Tibial nerve (tissue), 4 donors: ENCODE results near the gene NNAT. TPM values are rescaled to one million over a fixed set of nuclear protein-coding genes. Genes with fewer than 3 reads are reported as not detected.

Experiments
- DNase-seq, 2 donors: peaks; one replicate each; pipeline ENCODE4 v3.0.0-alpha.2; 2019; ENCODE audit warnings: low spot score in 2 of 2
- H3K27ac ChIP-seq, 4 donors: fragments of 200-600 bp; sonication (generic) in 3 of 4; one replicate each; pipeline ENCODE4 v1.5.1; 2017 to 2019; ENCODE audit warnings: mild to moderate bottlenecking in 1 of 4
- H3K27me3 ChIP-seq, 2 donors: fragments of 200-600 bp; sonication (generic) in 1 of 2; one replicate each; pipeline versions ENCODE4 v1.5.1 to v1.6.0; 2017 to 2019
- H3K36me3 ChIP-seq, 3 donors: fragments of 200-600 bp; sonication (generic); one replicate each; pipeline ENCODE4 v1.5.1; 2018 to 2019
- H3K4me1 ChIP-seq, 4 donors: fragments of 200-600 bp; sonication (generic) in 3 of 4; one replicate each; pipeline ENCODE4 v1.5.1; 2017 to 2019
- H3K4me3 ChIP-seq, 4 donors: fragments of 200-600 bp; sonication (generic) in 3 of 4; one replicate each; pipeline ENCODE4 v1.5.1; 2017 to 2019; ENCODE audit warnings: mild to moderate bottlenecking in 1 of 4, moderate library complexity in 1 of 4
- H3K9me3 ChIP-seq, 4 donors: fragments of 200-600 bp; sonication (generic) in 3 of 4; one replicate each; pipeline ENCODE4 v1.5.1; 2017 to 2019
- EP300 ChIP-seq, 2 donors: sonication (generic); formaldehyde crosslinking; IDR thresholded peaks; one replicate each; pipeline ENCODE4 v1.6.1; 2017; ENCODE audit warnings: antibody characterized with exemption in 2 of 2, mild to moderate bottlenecking in 1 of 2
- POLR2A ChIP-seq, 2 donors: fragments of 450-650 bp; IDR thresholded peaks; one replicate each; pipeline ENCODE4 v1.6.1; 2017; ENCODE audit warnings: antibody characterized with exemption in 2 of 2, mild to moderate bottlenecking in 2 of 2, moderate library complexity in 2 of 2
- WGBS, 2 donors: methylation state at CpG; one replicate each; pipeline ENCODE4 v1.1.5; 2018; 5-methylcytosine and 5-hydroxymethylcytosine counted together
- total RNA-seq, 4 donors: library from RNA; depleted of rRNA; stranded (reverse); fragments of >200 nt; gene quantifications; one replicate each; pipeline ENCODE4 v1.1.0, GENCODE V29; 2016
- TF ChIP-seq, protein P1 (sequence below), 5 experiments: fragments of 200-600 bp in 3 of 5; fragments of 450-650 bp in 2 of 5; sonication (generic) in 3 of 5; IDR thresholded peaks; one replicate each; pipeline ENCODE4 v1.5.1; 2016 to 2019; ENCODE audit warnings: antibody characterized with exemption in 5 of 5, mild to moderate bottlenecking in 3 of 5, moderate library complexity in 2 of 5

The NNAT gene
- total RNA-seq, 4 donors from 2014 or later, result 2.7 to 12.3 (median 8.4) TPM

DNA sequence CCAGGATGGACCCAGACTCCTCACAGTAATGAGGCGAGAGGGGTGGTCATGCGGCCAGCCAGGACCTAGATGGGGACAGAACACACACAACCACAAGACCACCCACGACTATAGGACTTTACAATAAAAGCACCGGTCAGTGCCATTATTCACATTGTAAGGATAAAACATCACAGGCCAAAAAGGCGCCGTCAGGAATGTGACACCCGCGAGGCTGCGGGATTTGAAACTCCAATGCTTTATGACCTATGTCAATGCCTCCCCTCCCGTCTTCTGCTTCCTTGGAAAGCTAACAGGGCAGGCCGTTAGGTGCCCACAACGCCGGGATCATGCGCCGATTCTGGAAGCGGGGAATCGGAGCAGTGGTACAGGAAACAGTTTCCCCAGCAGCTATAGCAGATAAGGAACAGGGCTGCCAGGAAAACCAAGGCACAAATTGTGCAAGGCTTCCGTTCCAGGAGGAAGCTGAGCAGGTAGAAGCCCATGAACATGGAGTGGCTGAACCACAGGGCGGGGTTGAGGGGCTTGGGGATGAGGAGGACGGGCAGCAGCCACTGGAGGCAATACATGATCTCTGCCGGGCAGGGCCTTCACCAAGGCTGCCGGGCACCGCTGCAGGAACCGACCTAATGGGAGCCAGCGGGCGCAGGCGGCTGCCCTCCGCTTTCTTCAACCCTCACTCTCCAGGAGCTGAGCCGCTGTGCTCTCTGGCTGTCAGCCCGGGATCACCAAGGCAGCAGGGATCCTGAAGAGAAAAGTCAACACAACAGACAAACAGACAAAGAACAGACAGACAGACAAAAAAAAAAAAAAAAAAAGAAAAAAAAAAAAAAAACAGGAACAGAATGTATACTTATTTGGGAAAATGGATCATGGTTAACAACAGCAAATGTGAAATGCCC lies 2.2 kb upstream of the NNAT start:
- Histone ChIP-seq H3K9me3 (no peaks in the 10 kb centered on the region), H3K4me1 (peaks cover 0 to 58% (median 6%) of the 10 kb centered on the region in 4 donors), H3K4me3 (no peak overlapping the region), H3K27me3 (no peaks in the 10 kb centered on the region), H3K36me3 (peaks cover 0 to 59% (median 0%) of the 10 kb centered on the region in 3 donors), H3K27ac (peak overlapping the region in 1 of 4 donors; percentile 46)
- 63 to 64% methylated on average over 29 to 30 of the region's 30 CpGs for WGBS, 2 donors
- DNase-seq, result no peak
- peak in 1 of 2 donors; percentile 64 for TF ChIP-seq EP300 (IDR thresholded peaks at IDR 0.05)
- TF ChIP-seq, protein P1, sequence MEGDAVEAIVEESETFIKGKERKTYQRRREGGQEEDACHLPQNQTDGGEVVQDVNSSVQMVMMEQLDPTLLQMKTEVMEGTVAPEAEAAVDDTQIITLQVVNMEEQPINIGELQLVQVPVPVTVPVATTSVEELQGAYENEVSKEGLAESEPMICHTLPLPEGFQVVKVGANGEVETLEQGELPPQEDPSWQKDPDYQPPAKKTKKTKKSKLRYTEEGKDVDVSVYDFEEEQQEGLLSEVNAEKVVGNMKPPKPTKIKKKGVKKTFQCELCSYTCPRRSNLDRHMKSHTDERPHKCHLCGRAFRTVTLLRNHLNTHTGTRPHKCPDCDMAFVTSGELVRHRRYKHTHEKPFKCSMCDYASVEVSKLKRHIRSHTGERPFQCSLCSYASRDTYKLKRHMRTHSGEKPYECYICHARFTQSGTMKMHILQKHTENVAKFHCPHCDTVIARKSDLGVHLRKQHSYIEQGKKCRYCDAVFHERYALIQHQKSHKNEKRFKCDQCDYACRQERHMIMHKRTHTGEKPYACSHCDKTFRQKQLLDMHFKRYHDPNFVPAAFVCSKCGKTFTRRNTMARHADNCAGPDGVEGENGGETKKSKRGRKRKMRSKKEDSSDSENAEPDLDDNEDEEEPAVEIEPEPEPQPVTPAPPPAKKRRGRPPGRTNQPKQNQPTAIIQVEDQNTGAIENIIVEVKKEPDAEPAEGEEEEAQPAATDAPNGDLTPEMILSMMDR (IDR thresholded peaks at IDR 0.05), result no peak
- no peak for TF ChIP-seq POLR2A (IDR thresholded peaks at IDR 0.05)

DNA sequence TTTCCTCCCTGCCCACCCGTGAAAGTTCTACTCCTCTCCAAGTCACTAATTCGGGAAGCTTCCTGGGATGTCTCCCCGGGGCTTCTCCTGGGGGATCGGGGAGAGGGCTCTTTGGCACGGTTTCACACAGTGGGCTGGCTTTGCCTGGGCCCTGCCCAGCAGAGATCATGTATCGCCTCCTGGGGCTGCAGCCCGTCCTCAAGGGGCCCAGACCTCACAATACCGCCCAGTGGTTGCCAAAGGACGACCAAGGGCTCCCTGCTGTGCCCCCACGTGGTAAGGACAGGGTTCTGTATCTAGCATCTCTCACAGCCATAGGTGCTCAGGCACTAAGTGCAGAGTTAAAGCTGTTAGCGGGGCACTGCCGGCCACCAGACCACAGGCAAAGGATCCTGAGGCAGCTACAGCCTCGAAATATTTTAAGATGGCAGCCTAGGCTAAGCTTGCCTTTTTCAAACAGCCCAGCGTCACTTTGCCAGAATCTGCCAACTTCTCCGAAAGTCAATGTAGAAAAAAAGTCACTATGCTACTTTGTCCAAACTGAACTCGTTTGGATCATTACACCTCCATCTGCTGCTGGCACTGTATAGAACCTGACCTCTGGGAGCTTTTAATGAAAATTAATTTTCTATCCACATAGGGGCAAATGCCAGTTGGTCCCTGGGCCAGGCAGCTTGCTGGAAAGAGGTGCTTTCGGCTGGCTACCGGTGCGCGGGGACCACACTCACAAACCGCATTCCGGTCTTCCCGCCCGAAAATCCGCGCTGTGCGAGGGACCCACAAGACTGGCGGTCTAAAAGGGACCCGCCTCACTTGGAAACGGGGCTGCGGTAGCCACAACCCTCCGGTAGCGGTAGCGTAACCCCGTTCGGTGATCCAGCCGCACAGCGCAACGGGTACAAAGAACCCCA lies 1.3 kb upstream of the NNAT start:
- H3K4me3 ChIP-seq, result no peak overlapping the region
- peaks cover 0 to 67% (median 8%) of the 10 kb centered on the region in 4 donors for H3K4me1 ChIP-seq
- no peak for DNase-seq
- peak overlapping the region in 1 of 4 donors; percentile 46 for H3K27ac ChIP-seq
- H3K9me3 ChIP-seq, result no peaks in the 10 kb centered on the region
- TF ChIP-seq POLR2A (IDR thresholded peaks at IDR 0.05) (no peak), EP300 (IDR thresholded peaks at IDR 0.05) (no peak)
- TF ChIP-seq, protein P1 (IDR thresholded peaks at IDR 0.05), result no peak
- H3K27me3 ChIP-seq, result no peaks in the 10 kb centered on the region
- H3K36me3 ChIP-seq, result peaks cover 0 to 50% (median 0%) of the 10 kb centered on the region in 3 donors
- whole genome bisulfite sequencing, 2 donors, result 81 to 82% methylated on average over 35 to 39 of the region's 39 CpGs

DNA sequence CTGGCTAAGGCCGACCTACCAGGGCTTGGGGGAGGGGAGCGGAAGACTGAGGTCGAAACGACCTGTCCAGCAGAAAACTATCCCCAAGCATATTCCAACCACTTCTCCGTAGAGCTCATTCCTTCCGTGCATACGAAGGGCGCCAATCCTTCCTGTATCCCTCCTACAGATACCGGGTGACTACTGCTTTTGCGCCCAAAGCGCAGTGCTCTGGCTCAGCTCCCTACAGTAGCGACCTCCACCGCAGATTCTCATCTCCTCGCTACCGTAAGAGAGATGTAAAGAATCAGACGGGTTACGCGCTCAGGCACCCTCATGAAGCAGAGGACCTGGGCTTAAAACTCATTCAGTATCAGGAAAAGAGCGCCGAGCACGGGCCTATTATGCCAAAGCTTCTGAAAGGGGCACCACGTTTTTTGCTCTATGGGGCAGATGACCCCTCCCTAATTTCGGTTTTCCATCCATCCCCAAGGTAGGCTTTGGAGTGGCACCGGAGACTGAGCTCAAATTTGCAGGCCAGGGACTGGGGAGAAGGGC lies 563 bp upstream of the NNAT start:
- peaks cover 0 to 43% (median 0%) of the 10 kb centered on the region in 3 donors for H3K36me3 ChIP-seq
- DNase-seq, result no peak
- peaks cover 0 to 74% (median 15%) of the 10 kb centered on the region in 4 donors for H3K4me1 ChIP-seq
- no peak overlapping the region for H3K4me3 ChIP-seq
- WGBS, 2 donors, result 85 to 90% methylated on average over 24 of the region's 24 CpGs
- TF ChIP-seq, protein P1 (IDR thresholded peaks at IDR 0.05), result no peak
- no peak for TF ChIP-seq EP300 (IDR thresholded peaks at IDR 0.05)
- no peak overlapping the region for H3K27ac ChIP-seq
- no peaks in the 10 kb centered on the region for H3K27me3 ChIP-seq
- no peaks in the 10 kb centered on the region for H3K9me3 ChIP-seq

DNA sequence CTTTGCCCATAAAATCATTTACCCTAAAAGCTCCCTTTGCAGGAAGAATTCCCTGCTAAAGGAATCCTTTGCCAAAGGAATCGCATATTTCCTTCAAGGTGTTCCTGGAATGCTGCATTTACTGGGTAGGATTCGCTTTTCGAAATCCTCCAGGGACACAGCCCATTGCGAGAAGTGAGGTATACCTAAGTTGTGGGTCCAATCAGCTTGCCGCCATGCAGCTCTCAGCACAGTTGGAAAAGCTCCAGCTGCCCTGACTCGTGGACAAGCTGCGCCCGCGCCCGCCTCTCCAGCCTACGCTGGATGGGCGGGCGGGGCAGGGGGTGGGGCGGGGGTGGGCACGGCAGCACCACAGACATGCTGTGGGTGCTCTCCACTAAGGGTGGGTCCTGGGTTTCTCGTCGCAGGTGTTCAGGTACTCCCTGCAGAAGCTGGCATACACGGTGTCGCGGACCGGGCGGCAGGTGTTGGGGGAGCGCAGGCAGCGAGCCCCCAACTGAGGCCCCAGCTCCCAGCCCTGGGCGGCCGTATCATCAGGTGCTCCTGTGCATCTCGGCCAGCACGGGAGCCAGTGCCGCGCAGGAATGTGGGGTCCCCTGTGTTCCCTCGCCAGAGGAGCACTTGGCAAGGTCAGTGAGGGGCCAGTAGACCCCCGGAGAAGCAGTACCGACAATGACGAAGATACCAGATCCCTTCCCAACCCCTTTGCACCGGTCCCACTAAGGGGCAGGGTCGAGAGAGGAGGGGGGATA lies 1.4 kb downstream of the NNAT start:
- Histone ChIP-seq H3K9me3 (no peaks in the 10 kb centered on the region), H3K36me3 (peaks cover 0 to 31% (median 0%) of the 10 kb centered on the region in 3 donors), H3K27ac (no peak overlapping the region), H3K27me3 (no peaks in the 10 kb centered on the region), H3K4me1 (peaks cover 0 to 83% (median 27%) of the 10 kb centered on the region in 4 donors), H3K4me3 (no peak overlapping the region)
- 63 to 69% methylated on average over 34 to 35 of the region's 36 CpGs for WGBS, 2 donors
- DNase-seq, result no peak
- TF ChIP-seq EP300 (IDR thresholded peaks at IDR 0.05), result no peak
- no peak for TF ChIP-seq POLR2A (IDR thresholded peaks at IDR 0.05)
- TF ChIP-seq, protein P1 (IDR thresholded peaks at IDR 0.05), result no peak
